ENCODE results near the gene MMP1.

- TF ChIP-seq, protein P1, sequence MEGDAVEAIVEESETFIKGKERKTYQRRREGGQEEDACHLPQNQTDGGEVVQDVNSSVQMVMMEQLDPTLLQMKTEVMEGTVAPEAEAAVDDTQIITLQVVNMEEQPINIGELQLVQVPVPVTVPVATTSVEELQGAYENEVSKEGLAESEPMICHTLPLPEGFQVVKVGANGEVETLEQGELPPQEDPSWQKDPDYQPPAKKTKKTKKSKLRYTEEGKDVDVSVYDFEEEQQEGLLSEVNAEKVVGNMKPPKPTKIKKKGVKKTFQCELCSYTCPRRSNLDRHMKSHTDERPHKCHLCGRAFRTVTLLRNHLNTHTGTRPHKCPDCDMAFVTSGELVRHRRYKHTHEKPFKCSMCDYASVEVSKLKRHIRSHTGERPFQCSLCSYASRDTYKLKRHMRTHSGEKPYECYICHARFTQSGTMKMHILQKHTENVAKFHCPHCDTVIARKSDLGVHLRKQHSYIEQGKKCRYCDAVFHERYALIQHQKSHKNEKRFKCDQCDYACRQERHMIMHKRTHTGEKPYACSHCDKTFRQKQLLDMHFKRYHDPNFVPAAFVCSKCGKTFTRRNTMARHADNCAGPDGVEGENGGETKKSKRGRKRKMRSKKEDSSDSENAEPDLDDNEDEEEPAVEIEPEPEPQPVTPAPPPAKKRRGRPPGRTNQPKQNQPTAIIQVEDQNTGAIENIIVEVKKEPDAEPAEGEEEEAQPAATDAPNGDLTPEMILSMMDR (IDR thresholded peaks at IDR 0.05 in 4 of 5, conservative IDR thresholded peaks at IDR 0.05 in 1 of 5), result no peak
- TF ChIP-seq POLR2A (IDR thresholded peaks at IDR 0.05), result no peak
These were observed 34.7 kb upstream of the MMP1 start for GRCh38 chr11:102832612-102833011.

Data from gastrocnemius medialis (tissue), 4 donors.